Measurements from ENCODE around the gene TEKT3.

The TEKT3 gene

DNA sequence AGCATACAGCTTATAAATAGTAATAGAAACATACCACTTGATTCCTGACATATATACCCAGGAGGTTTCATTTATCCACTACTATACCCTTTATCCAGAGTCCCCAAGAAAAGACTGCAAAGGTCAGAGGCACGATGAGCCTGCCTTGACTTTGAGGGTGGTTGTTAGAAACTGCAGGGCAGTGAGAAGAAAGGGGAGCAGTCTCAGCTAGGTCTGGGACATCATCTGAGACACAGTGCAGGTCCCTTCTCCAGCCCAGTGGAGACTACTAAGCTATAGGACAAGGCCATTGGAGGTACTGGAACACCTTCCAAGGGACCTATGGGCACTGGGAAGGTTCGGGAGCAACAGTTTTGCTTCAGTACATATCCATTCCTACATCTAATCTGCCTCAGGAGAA lies 20.2 kb upstream of the TEKT3 start:
- Histone ChIP-seq H3K4me3 (ENCODE audit: low read depth, low read length) (no peak overlapping the region), H3K27ac (ENCODE audit: extremely low read depth, low read depth, low read length) (no peak overlapping the region), H3K9me3 (ENCODE audit: control insufficient read depth, insufficient read depth, low read depth, low read length) (no peaks in the 10 kb centered on the region), H3K36me3 (ENCODE audit: control insufficient read depth in 2 of 2, insufficient read depth in 1 of 2, low read length in 2 of 2) (no peaks in the 10 kb centered on the region), H3K4me1 (ENCODE audit: control insufficient read depth, insufficient read depth, low read length) (0 out of 2 replicates have a peak, but pooled peaks cover 4% of the 10 kb centered on the region)
- TF ChIP-seq, protein P1, sequence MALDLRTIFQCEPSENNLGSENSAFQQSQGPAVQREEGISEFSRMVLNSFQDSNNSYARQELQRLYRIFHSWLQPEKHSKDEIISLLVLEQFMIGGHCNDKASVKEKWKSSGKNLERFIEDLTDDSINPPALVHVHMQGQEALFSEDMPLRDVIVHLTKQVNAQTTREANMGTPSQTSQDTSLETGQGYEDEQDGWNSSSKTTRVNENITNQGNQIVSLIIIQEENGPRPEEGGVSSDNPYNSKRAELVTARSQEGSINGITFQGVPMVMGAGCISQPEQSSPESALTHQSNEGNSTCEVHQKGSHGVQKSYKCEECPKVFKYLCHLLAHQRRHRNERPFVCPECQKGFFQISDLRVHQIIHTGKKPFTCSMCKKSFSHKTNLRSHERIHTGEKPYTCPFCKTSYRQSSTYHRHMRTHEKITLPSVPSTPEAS (tag by site-specific recombination; IDR thresholded peaks at IDR 0.05), result no peak
- TF ChIP-seq SP7 (tag by site-specific recombination; IDR thresholded peaks at IDR 0.05) (no peak), ZNF621 (tag by site-specific recombination; IDR thresholded peaks at IDR 0.05) (no peak), GLIS1 (tag by site-specific recombination; IDR thresholded peaks at IDR 0.05) (no peak), GLI4 (tag by site-specific recombination; IDR thresholded peaks at IDR 0.05) (no peak), ZNF394 (tag by site-specific recombination; IDR thresholded peaks at IDR 0.05; ENCODE audit: borderline replicate concordance) (no peak), ZNF174 (tag by site-specific recombination; IDR thresholded peaks at IDR 0.05) (no peak), ZNF248 (tag by site-specific recombination; IDR thresholded peaks at IDR 0.05) (no peak), OSR2 (tag by site-specific recombination; IDR thresholded peaks at IDR 0.05) (no peak)
- TF ChIP-seq, protein P2, sequence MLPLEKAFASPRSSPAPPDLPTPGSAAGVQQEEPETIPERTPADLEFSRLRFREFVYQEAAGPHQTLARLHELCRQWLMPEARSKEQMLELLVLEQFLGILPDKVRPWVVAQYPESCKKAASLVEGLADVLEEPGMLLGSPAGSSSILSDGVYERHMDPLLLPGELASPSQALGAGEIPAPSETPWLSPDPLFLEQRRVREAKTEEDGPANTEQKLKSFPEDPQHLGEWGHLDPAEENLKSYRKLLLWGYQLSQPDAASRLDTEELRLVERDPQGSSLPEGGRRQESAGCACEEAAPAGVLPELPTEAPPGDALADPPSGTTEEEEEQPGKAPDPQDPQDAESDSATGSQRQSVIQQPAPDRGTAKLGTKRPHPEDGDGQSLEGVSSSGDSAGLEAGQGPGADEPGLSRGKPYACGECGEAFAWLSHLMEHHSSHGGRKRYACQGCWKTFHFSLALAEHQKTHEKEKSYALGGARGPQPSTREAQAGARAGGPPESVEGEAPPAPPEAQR (tag by site-specific recombination; IDR thresholded peaks at IDR 0.05), result no peak
- ChIA-PET CTCF (interaction anchor here (0.6 to 1.0 kb wide), 2 partner anchors 13 to 141 kb away, joined by 3 to 5 read pairs; no protein-coding TSS in a partner anchor), POLR2A (no interaction called here)

DNA sequence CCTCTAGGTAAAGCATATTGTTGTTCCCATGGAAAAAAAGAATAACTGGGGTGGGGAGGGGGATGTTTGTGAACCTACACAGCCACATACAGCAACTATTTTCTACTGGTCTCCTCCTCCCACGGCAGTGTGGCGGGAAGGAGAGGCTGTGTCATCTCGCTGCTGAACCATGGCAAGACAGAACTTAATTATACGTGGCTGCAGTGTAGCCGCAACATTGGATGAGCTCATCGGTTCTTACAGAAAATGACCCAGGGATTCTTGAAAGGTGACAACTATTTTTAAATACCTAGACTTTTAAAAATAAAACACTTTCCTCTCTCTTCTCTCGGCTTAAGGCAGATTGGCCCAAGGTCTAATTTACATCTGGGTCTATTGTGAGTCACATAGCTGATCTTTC lies 19.8 kb upstream of the TEKT3 start:
- Histone ChIP-seq H3K4me1 (ENCODE audit: control insufficient read depth, insufficient read depth, low read length) (0 out of 2 replicates have a peak, but pooled peaks cover 4% of the 10 kb centered on the region), H3K36me3 (ENCODE audit: control insufficient read depth in 2 of 2, insufficient read depth in 1 of 2, low read length in 2 of 2) (no peaks in the 10 kb centered on the region), H3K4me3 (ENCODE audit: low read depth, low read length) (no peak overlapping the region), H3K9me3 (ENCODE audit: control insufficient read depth, insufficient read depth, low read depth, low read length) (no peaks in the 10 kb centered on the region), H3K27ac (ENCODE audit: extremely low read depth, low read depth, low read length) (no peak overlapping the region)
- POLR2A ChIA-PET, result no interaction called here
- CTCF ChIA-PET, result interaction anchor here (0.6 to 1.0 kb wide), 3 partner anchors 13 to 142 kb away, joined by 3 to 5 read pairs (median 3); no protein-coding TSS in a partner anchor
- TF ChIP-seq ZBTB21 (tag by site-specific recombination; IDR thresholded peaks at IDR 0.05) (0 out of 2 replicates have a peak, but pooled peaks have one; percentile 14), ZFHX2 (tag by site-specific recombination; conservative IDR thresholded peaks at IDR 0.05) (peak; percentile 28), ZNF10 (tag by site-specific recombination; IDR thresholded peaks at IDR 0.05) (no peak), ZNF670 (tag by site-specific recombination; IDR thresholded peaks at IDR 0.05; ENCODE audit: low read depth) (no peak), ZNF223 (tag by site-specific recombination; IDR thresholded peaks at IDR 0.05) (no peak), ZNF510 (tag by site-specific recombination; IDR thresholded peaks at IDR 0.05; ENCODE audit: insufficient replicate concordance) (no peak), SP7 (tag by site-specific recombination; IDR thresholded peaks at IDR 0.05) (peak; percentile 85)
- TF ChIP-seq, protein P3, sequence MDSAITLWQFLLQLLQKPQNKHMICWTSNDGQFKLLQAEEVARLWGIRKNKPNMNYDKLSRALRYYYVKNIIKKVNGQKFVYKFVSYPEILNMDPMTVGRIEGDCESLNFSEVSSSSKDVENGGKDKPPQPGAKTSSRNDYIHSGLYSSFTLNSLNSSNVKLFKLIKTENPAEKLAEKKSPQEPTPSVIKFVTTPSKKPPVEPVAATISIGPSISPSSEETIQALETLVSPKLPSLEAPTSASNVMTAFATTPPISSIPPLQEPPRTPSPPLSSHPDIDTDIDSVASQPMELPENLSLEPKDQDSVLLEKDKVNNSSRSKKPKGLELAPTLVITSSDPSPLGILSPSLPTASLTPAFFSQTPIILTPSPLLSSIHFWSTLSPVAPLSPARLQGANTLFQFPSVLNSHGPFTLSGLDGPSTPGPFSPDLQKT (IDR thresholded peaks at IDR 0.05; ENCODE audit: borderline replicate concordance, low read depth, low read length), result no peak

DNA sequence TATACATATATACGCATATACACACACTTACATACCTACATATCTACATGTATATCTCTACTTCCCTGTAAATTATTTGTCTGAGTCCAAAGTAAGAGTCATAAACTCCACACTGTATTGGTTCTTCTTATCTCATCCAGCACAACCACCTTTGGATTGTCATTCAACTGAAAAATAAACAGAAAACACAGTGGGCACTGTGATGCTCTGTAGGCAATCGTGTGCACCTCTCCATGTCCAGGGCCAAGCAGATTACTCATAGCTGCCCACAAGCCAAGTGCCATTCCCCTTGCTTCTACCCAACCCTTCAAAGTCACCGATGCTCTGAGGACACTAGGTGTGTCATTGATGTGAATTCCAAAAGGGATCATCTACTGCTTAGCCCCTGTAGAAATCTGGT lies 12.9 kb upstream of the TEKT3 start:
- Histone ChIP-seq H3K36me3 (ENCODE audit: control insufficient read depth in 2 of 2, insufficient read depth in 1 of 2, low read length in 2 of 2) (no peaks in the 10 kb centered on the region), H3K27ac (ENCODE audit: extremely low read depth, low read depth, low read length) (no peak overlapping the region), H3K9me3 (ENCODE audit: control insufficient read depth, insufficient read depth, low read depth, low read length) (no peaks in the 10 kb centered on the region), H3K4me1 (ENCODE audit: control insufficient read depth, insufficient read depth, low read length) (peaks cover 15% of the 10 kb centered on the region), H3K4me3 (ENCODE audit: low read depth, low read length) (no peak overlapping the region)
- CTCF ChIA-PET, result no interaction called here
- POLR2A ChIA-PET, result no interaction called here
- no peak for TF ChIP-seq ZNF114 (tag by site-specific recombination; IDR thresholded peaks at IDR 0.05)
- no peak for TF ChIP-seq ZNF677 (tag by site-specific recombination; IDR thresholded peaks at IDR 0.05)
- TF ChIP-seq ZNF596 (tag by site-specific recombination; IDR thresholded peaks at IDR 0.05), result no peak
- TF ChIP-seq ZNF24 (tag by site-specific recombination; IDR thresholded peaks at IDR 0.05), result no peak
- no peak for TF ChIP-seq REPIN1 (tag by site-specific recombination; IDR thresholded peaks at IDR 0.05; ENCODE audit: low read depth)
- no peak for TF ChIP-seq ZSCAN30 (tag by site-specific recombination; IDR thresholded peaks at IDR 0.05)
- no peak for TF ChIP-seq SCRT1 (tag by site-specific recombination; IDR thresholded peaks at IDR 0.05; ENCODE audit: borderline replicate concordance)
- TF ChIP-seq ZNF701 (tag by site-specific recombination; IDR thresholded peaks at IDR 0.05), result no peak
- no peak for TF ChIP-seq MYNN (tag by site-specific recombination; IDR thresholded peaks at IDR 0.05; ENCODE audit: borderline replicate concordance)
- no peak for TF ChIP-seq ZNF214 (tag by site-specific recombination; IDR thresholded peaks at IDR 0.05; ENCODE audit: borderline replicate concordance)
- no peak for TF ChIP-seq OSR2 (tag by site-specific recombination; IDR thresholded peaks at IDR 0.05)
- no peak for TF ChIP-seq ZNF19 (tag by site-specific recombination; IDR thresholded peaks at IDR 0.05; ENCODE audit: low read depth)
- TF ChIP-seq, protein P4, sequence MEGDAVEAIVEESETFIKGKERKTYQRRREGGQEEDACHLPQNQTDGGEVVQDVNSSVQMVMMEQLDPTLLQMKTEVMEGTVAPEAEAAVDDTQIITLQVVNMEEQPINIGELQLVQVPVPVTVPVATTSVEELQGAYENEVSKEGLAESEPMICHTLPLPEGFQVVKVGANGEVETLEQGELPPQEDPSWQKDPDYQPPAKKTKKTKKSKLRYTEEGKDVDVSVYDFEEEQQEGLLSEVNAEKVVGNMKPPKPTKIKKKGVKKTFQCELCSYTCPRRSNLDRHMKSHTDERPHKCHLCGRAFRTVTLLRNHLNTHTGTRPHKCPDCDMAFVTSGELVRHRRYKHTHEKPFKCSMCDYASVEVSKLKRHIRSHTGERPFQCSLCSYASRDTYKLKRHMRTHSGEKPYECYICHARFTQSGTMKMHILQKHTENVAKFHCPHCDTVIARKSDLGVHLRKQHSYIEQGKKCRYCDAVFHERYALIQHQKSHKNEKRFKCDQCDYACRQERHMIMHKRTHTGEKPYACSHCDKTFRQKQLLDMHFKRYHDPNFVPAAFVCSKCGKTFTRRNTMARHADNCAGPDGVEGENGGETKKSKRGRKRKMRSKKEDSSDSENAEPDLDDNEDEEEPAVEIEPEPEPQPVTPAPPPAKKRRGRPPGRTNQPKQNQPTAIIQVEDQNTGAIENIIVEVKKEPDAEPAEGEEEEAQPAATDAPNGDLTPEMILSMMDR (tag by site-specific recombination; IDR thresholded peaks at IDR 0.05), result no peak
